IMR-90 (cell line): ENCODE measurements around the gene COL4A1. TPM values are rescaled to one million over a fixed set of nuclear protein-coding genes. Genes with fewer than 3 reads are reported as not detected.

Source experiments
- ATAC-seq: fragments of 200-7000 bp; cut with Tn5 transposase; 2 replicates; pipeline ENCODE4 v1.9.1; 2020; ENCODE audit warnings: low read depth, mild to moderate bottlenecking, moderate library complexity
- BruUV-seq: library from RNA; stranded (reverse); fragments of 400-500 nt; replicated peaks from 2 replicates; lab custom pipeline; 2021; lab: Mats Ljungman, UMichigan
- CTCF ChIA-PET: fragments of 300-600 bp; formaldehyde crosslinking; extraction: SDS; loops from one replicate; lab custom pipeline; 2021; ENCODE audit warnings: antibody characterized with exemption; lab: Yijun Ruan, JAX
- POLR2A ChIA-PET: fragments of 300-600 bp; sonication (Branson Sonifier 250); formaldehyde crosslinking; loops from one replicate; lab custom pipeline; 2022; ENCODE audit warnings: antibody characterized with exemption; ENCODE audit not compliant: unreplicated experiment; lab: Charles Lee
- DNase-seq: peaks from one replicate; pipeline ENCODE4 v3.0.0; 2013
- H2AFZ ChIP-seq: replicated peaks from 2 replicates; pipeline ENCODE3; 2013; ENCODE audit warnings: low read length, mild to moderate bottlenecking; ENCODE audit not compliant: poor library complexity
- H2AK5ac ChIP-seq: 2 replicates; pipeline ENCODE4 v1.6.1; 2013; ENCODE audit warnings: low read depth, low read length, inconsistent platforms
- H2AK9ac ChIP-seq: replicated peaks from 2 replicates; pipeline ENCODE3; 2013; ENCODE audit warnings: mild to moderate bottlenecking, low read depth, low read length, moderate library complexity; ENCODE audit not compliant: poor library complexity
- H2BK120ac ChIP-seq: 2 replicates; pipeline ENCODE4 v1.6.1; 2013; ENCODE audit warnings: low read depth, low read length, inconsistent platforms
- H2BK15ac ChIP-seq: 3 replicates; pipeline ENCODE4 v1.6.1; 2013; ENCODE audit warnings: low read depth, low read length, inconsistent platforms
- H2BK20ac ChIP-seq: 2 replicates; pipeline ENCODE4 v1.6.1; 2013; ENCODE audit warnings: low read depth, mild to moderate bottlenecking, inconsistent platforms, low read length, moderate library complexity
- H2BK5ac ChIP-seq: 2 replicates; pipeline ENCODE4 v1.6.1; 2013; ENCODE audit warnings: mild to moderate bottlenecking, low read depth, low read length, inconsistent platforms; ENCODE audit not compliant: poor library complexity, severe bottlenecking
- H3K14ac ChIP-seq: replicated peaks from 2 replicates; pipeline ENCODE4 v1.6.1; 2013; ENCODE audit warnings: low read depth, low read length, inconsistent platforms
- H3K18ac ChIP-seq: 2 replicates; pipeline ENCODE4 v1.6.1; 2013; ENCODE audit warnings: low read depth, low read length, control low read depth
- H3K23ac ChIP-seq: 2 replicates; pipeline ENCODE4 v1.6.1; 2013; ENCODE audit warnings: low read depth, low read length, inconsistent platforms
- H3K27ac ChIP-seq: 2 replicates; pipeline ENCODE4 v1.5.1; 2013; ENCODE audit warnings: mild to moderate bottlenecking, control low read depth, low read length; ENCODE audit not compliant: insufficient read depth
- H3K27me3 ChIP-seq: 2 replicates; pipeline ENCODE4 v1.6.1; 2013; ENCODE audit warnings: low read length; ENCODE audit not compliant: control insufficient read depth, insufficient read depth
- H3K36me3 ChIP-seq: 2 replicates; pipeline ENCODE4 v1.6.1; 2013; ENCODE audit warnings: low read length, mixed read lengths; ENCODE audit not compliant: control insufficient read depth, insufficient read depth
- H3K4ac ChIP-seq: 2 replicates; pipeline ENCODE4 v1.6.1; 2013; ENCODE audit warnings: low read depth, low read length, inconsistent platforms
- H3K4me1 ChIP-seq: 2 replicates; pipeline ENCODE4 v1.6.1; 2013; ENCODE audit warnings: low read length, mixed read lengths; ENCODE audit not compliant: control insufficient read depth, insufficient read depth
- H3K4me2 ChIP-seq: 2 replicates; pipeline ENCODE4 v1.6.1; 2013; ENCODE audit warnings: low read depth, mild to moderate bottlenecking, control low read depth, low read length, moderate library complexity
- H3K4me3 ChIP-seq: 2 replicates; pipeline ENCODE4 v1.5.1; 2013; ENCODE audit warnings: low read depth, mild to moderate bottlenecking, control low read depth, low read length, moderate library complexity; ENCODE audit not compliant: insufficient read depth
- H3K56ac ChIP-seq: 2 replicates; pipeline ENCODE4 v1.6.1; 2013; ENCODE audit warnings: low read length, inconsistent platforms; ENCODE audit not compliant: insufficient read depth; ENCODE audit errors: extremely low read depth
- H3K79me1 ChIP-seq, 2 experiments: 2 replicates each; pipeline ENCODE4 v1.6.1; 2013; ENCODE audit warnings: low read length in 2 of 2, inconsistent platforms in 1 of 2, low read depth in 1 of 2
- H3K9ac ChIP-seq: 2 replicates; pipeline ENCODE4 v1.6.1; 2013; ENCODE audit warnings: low read depth, low read length, control low read depth
- H3K9me1 ChIP-seq: 2 replicates; pipeline ENCODE4 v1.6.1; 2013; ENCODE audit warnings: low read length, inconsistent platforms; ENCODE audit not compliant: insufficient read depth
- H3K9me3 ChIP-seq: 2 replicates; pipeline ENCODE4 v1.6.1; 2013; ENCODE audit warnings: low read length; ENCODE audit not compliant: control insufficient read depth, insufficient read depth
- H4K20me1 ChIP-seq: 2 replicates; pipeline ENCODE4 v1.6.1; 2013; ENCODE audit warnings: low read length, inconsistent platforms; ENCODE audit not compliant: insufficient read depth
- H4K5ac ChIP-seq: 2 replicates; pipeline ENCODE4 v1.6.1; 2013; ENCODE audit warnings: mild to moderate bottlenecking, low read depth, low read length, control low read depth
- H4K8ac ChIP-seq, 2 experiments: 2 replicates each; pipeline ENCODE4 v1.6.1; 2013; ENCODE audit warnings: low read depth in 2 of 2, low read length in 2 of 2, control low read depth in 1 of 2, inconsistent platforms in 1 of 2
- H4K91ac ChIP-seq: 2 replicates; pipeline ENCODE4 v1.6.1; 2013; ENCODE audit warnings: low read depth, low read length, inconsistent platforms; ENCODE audit not compliant: insufficient read depth
- CEBPB ChIP-seq: IDR thresholded peaks from 2 replicates; pipeline ENCODE4 v1.6.1; 2012; ENCODE audit warnings: low read depth, low read length, improper control_type of control experiment
- CHD1 ChIP-seq: IDR thresholded peaks from 2 replicates; pipeline ENCODE4 v1.6.1; 2012; ENCODE audit warnings: low read depth, low read length, improper control_type of control experiment
- MXI1 ChIP-seq: IDR thresholded peaks from 2 replicates; pipeline ENCODE4 v1.6.1; 2012; ENCODE audit warnings: low read depth, mild to moderate bottlenecking, low read length, moderate library complexity, borderline replicate concordance
- NFE2L2 ChIP-seq: fragments of 150-350 bp; IDR thresholded peaks from 2 replicates; pipeline ENCODE4 v1.6.1; 2016; ENCODE audit warnings: low read depth, mild to moderate bottlenecking, low read length
- POLR2A ChIP-seq: IDR thresholded peaks from 2 replicates; pipeline ENCODE4 v1.6.1; 2012; ENCODE audit warnings: mild to moderate bottlenecking, low read depth, low read length
- RFX5 ChIP-seq: IDR thresholded peaks from 2 replicates; pipeline ENCODE4 v1.8.0; 2012; ENCODE audit warnings: low read depth, mild to moderate bottlenecking, low read length, moderate library complexity
- WGBS, 2 experiments: methylation state at CpG; one replicate each; pipeline versions ENCODE4 v1.1.5 to v1.1.7; 2013; ENCODE audit warnings: missing lambda C conversion rate in 2 of 2; ENCODE audit not compliant: insufficient read length in 1 of 2; ENCODE audit errors: extremely low coverage in 2 of 2; 5-methylcytosine and 5-hydroxymethylcytosine counted together
- dilution Hi-C: fragments of 300-500 bp; cut with HindIII; formaldehyde crosslinking; loops from one replicate; pipeline ENCODE4 v1.14.3; 2018; ENCODE audit warnings: low sequenced_read_pairs; ENCODE audit not compliant: unreplicated experiment
- in situ Hi-C: fragments of 300-500 bp; cut with MboI; formaldehyde crosslinking; loops from 3 replicates; pipeline ENCODE4 v1.14.3; 2019; ENCODE audit warnings: low sequenced_read_pairs, inconsistent platforms, mixed read lengths
- intact Hi-C: fragments of 100-400 bp; cut with micrococcal nuclease; formaldehyde crosslinking; loops from 2 replicates; pipeline ENCODE4 v1.10.0; 2022
- microRNA-seq, 2 experiments: library from miRNA; stranded (forward) in 1 of 2; unstranded in 1 of 2; fragments of 10-50 nt in 1 of 2; fragments of <30 nt in 1 of 2; gene quantifications in 1 of 2; microRNA quantifications in 1 of 2; one replicate each; pipeline versions ENCODE3 to v1.1.0; 2013 to 2020; ENCODE audit not compliant: insufficient read depth in 1 of 2, insufficient read length in 1 of 2, unreplicated experiment in 1 of 2
- polyA plus RNA-seq, 3 experiments: library from polyadenylated mRNA; depleted of rRNA; stranded (reverse); fragments of >200 nt; gene quantifications; 2 replicates each; pipeline ENCODE4 v1.2.3, GENCODE V29; 2012; ENCODE audit warnings: low replicate concordance in 1 of 3
- small RNA-seq, 5 experiments: library from RNA; depleted of rRNA; stranded (forward); fragments of <200 nt; gene quantifications; one replicate each; pipeline ENCODE3, GENCODE V24; 2012
- total RNA-seq: library from RNA; depleted of rRNA; stranded (reverse); fragments of >200 nt; gene quantifications from 2 replicates; pipeline ENCODE4 v1.2.3, GENCODE V29; 2012; rRNA removed
- TF ChIP-seq, protein P1 (sequence below): fragments of 150-350 bp; IDR thresholded peaks from 2 replicates; pipeline ENCODE4 v1.6.1; 2017; ENCODE audit warnings: mild to moderate bottlenecking, antibody characterized with exemption, low read length, low read depth

Gene COL4A1
- total and polyA plus RNA-seq, 2 of the 4 experiments (the other 2 are of a cell fraction): 230 to 337 TPM

DNA sequence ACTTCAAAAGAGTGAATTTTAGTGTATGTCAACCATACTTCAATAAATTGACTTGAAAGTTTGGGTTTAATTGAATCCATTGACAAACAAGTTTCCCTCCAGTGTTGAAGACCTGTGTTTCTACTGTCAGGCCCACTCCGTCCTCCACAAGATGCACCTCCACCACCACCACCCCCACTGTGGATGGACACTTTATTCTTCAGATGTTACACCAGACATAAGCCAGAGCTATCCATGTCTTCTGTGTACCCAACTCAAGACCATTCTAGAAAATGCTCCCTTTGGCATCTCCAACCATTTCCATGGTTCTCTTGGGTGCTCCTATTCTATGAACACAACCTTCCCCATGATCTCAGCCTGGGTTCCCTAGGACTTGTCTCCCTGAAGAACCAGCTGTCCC lies 207.0 kb downstream of the COL4A1 start:
- no peak overlapping the region for H3K4ac ChIP-seq
- no peak overlapping the region for H4K8ac ChIP-seq
- no peaks in the 10 kb centered on the region for H4K20me1 ChIP-seq
- no peak overlapping the region for H2AK9ac ChIP-seq
- no peak for ATAC-seq
- H3K4me2 ChIP-seq: no peak overlapping the region
- DNase-seq: no peak
- H2AFZ ChIP-seq: no peak overlapping the region
- 89% methylated on average over 1 of the region's 1 CpG; no CpG with 5 or more reads in 1 of the 2 experiments for WGBS, 2 experiments
- H3K9me3 ChIP-seq: peaks cover 7% of the 10 kb centered on the region
- H3K27ac ChIP-seq: no peak overlapping the region
- no peak overlapping the region for H2BK20ac ChIP-seq
- no peaks in the 10 kb centered on the region for H3K79me1 ChIP-seq
- no peaks in the 10 kb centered on the region for H3K27me3 ChIP-seq
- no peak overlapping the region for H3K18ac ChIP-seq
- in situ Hi-C loops (loop anchor here (25.0 kb wide), 1 partner anchor 738 kb away; no protein-coding TSS in a partner anchor), intact Hi-C loops (no loop called here), dilution Hi-C loops (loop anchor here (25.0 kb wide), 1 partner anchor 313 kb away; the partner anchor contains the start of gene IRS2)
- no TSS peak for BruUV-seq
- no peak overlapping the region for H3K23ac ChIP-seq
- H2AK5ac ChIP-seq: no peak overlapping the region
- CTCF ChIA-PET: no interaction called here
- no peak overlapping the region for H3K4me3 ChIP-seq
- no peak overlapping the region for H4K91ac ChIP-seq
- H2BK120ac ChIP-seq: no peak overlapping the region
- peaks cover 2% of the 10 kb centered on the region for H3K9me1 ChIP-seq
- no peak overlapping the region for H3K56ac ChIP-seq
- no peak for TF ChIP-seq CHD1
- TF ChIP-seq MXI1: no peak
- no peak for TF ChIP-seq RFX5
- TF ChIP-seq POLR2A: no peak
- TF ChIP-seq CEBPB: no peak
- no peak for TF ChIP-seq NFE2L2
- TF ChIP-seq, protein P1, sequence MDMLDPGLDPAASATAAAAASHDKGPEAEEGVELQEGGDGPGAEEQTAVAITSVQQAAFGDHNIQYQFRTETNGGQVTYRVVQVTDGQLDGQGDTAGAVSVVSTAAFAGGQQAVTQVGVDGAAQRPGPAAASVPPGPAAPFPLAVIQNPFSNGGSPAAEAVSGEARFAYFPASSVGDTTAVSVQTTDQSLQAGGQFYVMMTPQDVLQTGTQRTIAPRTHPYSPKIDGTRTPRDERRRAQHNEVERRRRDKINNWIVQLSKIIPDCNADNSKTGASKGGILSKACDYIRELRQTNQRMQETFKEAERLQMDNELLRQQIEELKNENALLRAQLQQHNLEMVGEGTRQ: no peak
- H3K14ac ChIP-seq: no peak overlapping the region
- H3K9ac ChIP-seq: no peak overlapping the region
- H4K5ac ChIP-seq: no peak overlapping the region
- no peaks in the 10 kb centered on the region for H3K36me3 ChIP-seq
- H3K4me1 ChIP-seq: peaks cover 1% of the 10 kb centered on the region
- POLR2A ChIA-PET: no interaction called here
- no peak overlapping the region for H2BK5ac ChIP-seq
- no peak overlapping the region for H2BK15ac ChIP-seq

Small RNA genes within 50 kb of the gene (microRNA-seq; reads per million reads assigned to microRNA genes)
- 0 reads per million in 2 experiments for gene MIR8073

Small RNA genes within 50 kb of the gene (small RNA-seq; reads per million reads assigned to genes)
- gene MIR8073: 0 to 0.04 (median 0) reads per million in 5 experiments

Other genes starting within 250 kb of the COL4A1 start
- gene COL4A2, start 127 bp upstream of the COL4A1 start, total RNA-seq: 90.7 and 97.5 TPM in 2 replicates
- gene COL4A2, start 127 bp upstream of the COL4A1 start, polyA plus RNA-seq (2012; rRNA removed): 457 and 533 TPM in 2 replicates